ENCODE results near the gene IGFBP4. TPM values are rescaled to one million over a fixed set of nuclear protein-coding genes. Genes with fewer than 3 reads are reported as not detected.

IGFBP4 gene
- total and polyA plus RNA-seq, 10 of the 15 experiments (the other 5 are each of a cell fraction or from before 2014, with no cell fraction given): 2.4 to 22.3 (median 6.6) TPM

GRCh38 chr17:40437095-40437732, 6.0 kb upstream of the IGFBP4 start:
- no peaks in the 10 kb centered on the region for H3K9me3 ChIP-seq (replicated peaks; ENCODE audit: control insufficient read depth, insufficient read depth, low read length)
- H4K20me1 ChIP-seq (ENCODE audit: control insufficient read depth, insufficient read depth): no peaks in the 10 kb centered on the region
- ATAC-seq (no peak), DNase-seq (ENCODE audit: low read depth, low spot score) (no peak), FAIRE-seq (no peak)
- SMC1A ChIA-PET (ENCODE audit: uncharacterized antibody, unreplicated experiment): interaction anchor here (0.6 to 5.9 kb wide), 3 partner anchors 10 to 95 kb away, joined by 3 to 68 read pairs (median 6); no protein-coding TSS in a partner anchor
- 85% methylated on average over 5 of the region's 5 CpGs for WGBS (ENCODE audit: insufficient coverage, insufficient replicate concordance, low lambda C conversion rate, missing lambda C conversion rate)
- POLR2A ChIA-PET: interaction anchor here (1.2 kb wide), 1 partner anchor 80 kb away, joined by 3 read pairs; no protein-coding TSS in a partner anchor
- intact Hi-C loops (cut with micrococcal nuclease; ENCODE audit: unreplicated experiment): no loop called here
- H3K36me3 ChIP-seq (ENCODE audit: control insufficient read depth in 2 of 2, insufficient read depth in 2 of 2, low read length in 1 of 2): no peaks in the 10 kb centered on the region
- RAD21 ChIA-PET (ENCODE audit: unreplicated experiment): interaction anchor here (0.9 to 16.1 kb wide), 3 partner anchors 19 to 96 kb away, joined by 3 to 175 read pairs (median 3); partner anchors contain the start of gene TOP2A
- 0 out of 4 replicates have a peak, but pooled peaks cover 0 to 3% of the 10 kb centered on the region in 2 experiments for H3K27me3 ChIP-seq (replicated peaks in 1 of 2; ENCODE audit: control insufficient read depth in 2 of 2, insufficient read depth in 2 of 2, low read length in 1 of 2)
- peaks cover 3% of the 10 kb centered on the region for H3K4me1 ChIP-seq (ENCODE audit: control insufficient read depth, insufficient read depth, low read length)
- TF ChIP-seq, protein P1, sequence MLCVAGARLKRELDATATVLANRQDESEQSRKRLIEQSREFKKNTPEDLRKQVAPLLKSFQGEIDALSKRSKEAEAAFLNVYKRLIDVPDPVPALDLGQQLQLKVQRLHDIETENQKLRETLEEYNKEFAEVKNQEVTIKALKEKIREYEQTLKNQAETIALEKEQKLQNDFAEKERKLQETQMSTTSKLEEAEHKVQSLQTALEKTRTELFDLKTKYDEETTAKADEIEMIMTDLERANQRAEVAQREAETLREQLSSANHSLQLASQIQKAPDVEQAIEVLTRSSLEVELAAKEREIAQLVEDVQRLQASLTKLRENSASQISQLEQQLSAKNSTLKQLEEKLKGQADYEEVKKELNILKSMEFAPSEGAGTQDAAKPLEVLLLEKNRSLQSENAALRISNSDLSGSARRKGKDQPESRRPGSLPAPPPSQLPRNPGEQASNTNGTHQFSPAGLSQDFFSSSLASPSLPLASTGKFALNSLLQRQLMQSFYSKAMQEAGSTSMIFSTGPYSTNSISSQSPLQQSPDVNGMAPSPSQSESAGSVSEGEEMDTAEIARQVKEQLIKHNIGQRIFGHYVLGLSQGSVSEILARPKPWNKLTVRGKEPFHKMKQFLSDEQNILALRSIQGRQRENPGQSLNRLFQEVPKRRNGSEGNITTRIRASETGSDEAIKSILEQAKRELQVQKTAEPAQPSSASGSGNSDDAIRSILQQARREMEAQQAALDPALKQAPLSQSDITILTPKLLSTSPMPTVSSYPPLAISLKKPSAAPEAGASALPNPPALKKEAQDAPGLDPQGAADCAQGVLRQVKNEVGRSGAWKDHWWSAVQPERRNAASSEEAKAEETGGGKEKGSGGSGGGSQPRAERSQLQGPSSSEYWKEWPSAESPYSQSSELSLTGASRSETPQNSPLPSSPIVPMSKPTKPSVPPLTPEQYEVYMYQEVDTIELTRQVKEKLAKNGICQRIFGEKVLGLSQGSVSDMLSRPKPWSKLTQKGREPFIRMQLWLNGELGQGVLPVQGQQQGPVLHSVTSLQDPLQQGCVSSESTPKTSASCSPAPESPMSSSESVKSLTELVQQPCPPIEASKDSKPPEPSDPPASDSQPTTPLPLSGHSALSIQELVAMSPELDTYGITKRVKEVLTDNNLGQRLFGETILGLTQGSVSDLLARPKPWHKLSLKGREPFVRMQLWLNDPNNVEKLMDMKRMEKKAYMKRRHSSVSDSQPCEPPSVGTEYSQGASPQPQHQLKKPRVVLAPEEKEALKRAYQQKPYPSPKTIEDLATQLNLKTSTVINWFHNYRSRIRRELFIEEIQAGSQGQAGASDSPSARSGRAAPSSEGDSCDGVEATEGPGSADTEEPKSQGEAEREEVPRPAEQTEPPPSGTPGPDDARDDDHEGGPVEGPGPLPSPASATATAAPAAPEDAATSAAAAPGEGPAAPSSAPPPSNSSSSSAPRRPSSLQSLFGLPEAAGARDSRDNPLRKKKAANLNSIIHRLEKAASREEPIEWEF (IDR thresholded peaks at IDR 0.05; ENCODE audit: insufficient replicate concordance, low read depth, low read length): no peak
- TF ChIP-seq TCF7 (IDR thresholded peaks at IDR 0.05; ENCODE audit: borderline replicate concordance) (no peak), SMAD5 (IDR thresholded peaks at IDR 0.05; ENCODE audit: low read depth) (no peak), IKZF1 (conservative IDR thresholded peaks at IDR 0.05) (peak; percentile 38; the same call in 1 of the 2 replicates), RCOR1 (conservative IDR thresholded peaks at IDR 0.05; ENCODE audit: low read depth, low read length) (no peak), BCL11A (IDR thresholded peaks at IDR 0.05; ENCODE audit: low read depth, low read length) (no peak), YY1 (IDR thresholded peaks at IDR 0.05; ENCODE audit: low read depth, low read length) (no peak), IKZF2 (IDR thresholded peaks at IDR 0.05) (peak in 1 of 2 experiments; percentile 10; a peak in 1 of 4 replicates)
- no peak overlapping the region for H3K27ac ChIP-seq (ENCODE audit: control insufficient read depth, insufficient read depth)
- H3K4me2 ChIP-seq (ENCODE audit: control insufficient read depth, insufficient read depth): no peak overlapping the region
- no TSS peak for BruUV-seq (replicated peaks)
- H3K4me3 ChIP-seq: no peak overlapping the region
- in situ Hi-C loops (cut with MboI): loop anchor here (25.0 kb wide), 1 partner anchor 100 kb away; no protein-coding TSS in a partner anchor
- no peak overlapping the region for H2AFZ ChIP-seq (ENCODE audit: control insufficient read depth, low read depth, low read length)
- H3K9ac ChIP-seq (ENCODE audit: control insufficient read depth, insufficient read depth, low read length): no peak overlapping the region
- CTCF ChIA-PET: interaction anchor here (0.6 to 16.0 kb wide), 7 partner anchors 11 to 1213 kb away, joined by 3 to 289 read pairs (median 4); no protein-coding TSS in a partner anchor
- H3K79me2 ChIP-seq (ENCODE audit: control insufficient read depth, insufficient read depth, low read length): no peaks in the 10 kb centered on the region
